Measurements from ENCODE around the gene ADM2. TPM values are rescaled to one million over a fixed set of nuclear protein-coding genes. Genes with fewer than 3 reads are reported as not detected.

Gene ADM2
- total and polyA plus RNA-seq, 2 of the 13 experiments (the other 11 are each of a cell fraction or from before 2014, with no cell fraction given), result 1.2 to 3.0 TPM

DNA sequence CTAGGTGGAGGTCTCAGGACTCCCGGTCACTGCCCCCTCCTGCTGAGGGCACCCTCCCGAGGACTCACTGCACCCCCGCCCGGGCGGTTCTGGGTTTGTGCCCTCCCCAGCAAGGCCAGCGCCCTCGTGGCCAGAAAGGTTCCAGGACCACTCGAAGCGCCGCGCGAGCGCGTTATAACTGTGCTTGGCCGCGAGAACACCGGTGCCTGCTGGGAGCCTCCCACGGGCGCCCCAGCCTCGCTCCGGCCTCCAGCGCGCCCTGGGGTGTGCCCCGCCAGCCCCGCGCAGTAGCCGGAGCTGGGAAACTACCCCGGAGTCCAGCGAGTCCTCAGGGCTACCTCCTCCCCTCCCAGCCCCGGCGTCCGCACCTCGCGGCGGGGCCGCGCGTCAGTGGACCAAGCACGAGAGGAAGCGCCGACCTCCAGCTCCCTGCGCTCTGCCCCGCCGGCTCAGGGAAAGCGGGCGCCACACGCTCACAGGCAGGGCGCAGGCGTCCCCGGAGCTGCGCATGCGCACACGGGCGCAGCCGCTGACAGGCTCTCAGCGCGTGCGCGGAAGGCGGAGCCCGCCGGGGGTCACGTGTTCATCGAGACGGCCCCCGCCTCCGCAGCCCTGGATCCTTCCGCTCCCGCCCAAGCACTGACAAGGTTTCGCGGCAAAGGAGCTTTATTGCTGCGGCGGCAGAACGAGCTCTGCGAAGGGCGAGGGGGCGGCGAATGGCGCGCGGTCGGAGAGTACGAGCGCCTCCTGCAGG lies 43.9 kb downstream of the ADM2 start, which contains the start of gene SCO2 (continued):
- TF ChIP-seq, protein P1, sequence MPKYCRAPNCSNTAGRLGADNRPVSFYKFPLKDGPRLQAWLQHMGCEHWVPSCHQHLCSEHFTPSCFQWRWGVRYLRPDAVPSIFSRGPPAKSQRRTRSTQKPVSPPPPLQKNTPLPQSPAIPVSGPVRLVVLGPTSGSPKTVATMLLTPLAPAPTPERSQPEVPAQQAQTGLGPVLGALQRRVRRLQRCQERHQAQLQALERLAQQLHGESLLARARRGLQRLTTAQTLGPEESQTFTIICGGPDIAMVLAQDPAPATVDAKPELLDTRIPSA (CRISPR knock-in tag; IDR thresholded peaks at IDR 0.05; ENCODE audit: borderline replicate concordance), result peak; percentile 92; the same call in 1 of the 2 replicates
- TF ChIP-seq RORA (CRISPR knock-in tag; IDR thresholded peaks at IDR 0.05), result no peak
- TF ChIP-seq NKX3-1 (CRISPR knock-in tag; IDR thresholded peaks at IDR 0.05), result peak; percentile 27; the same call in 1 of the 2 replicates
- TF ChIP-seq PTBP1 (IDR thresholded peaks at IDR 0.05; ENCODE audit: low read depth, low read length, poor library complexity, severe bottlenecking), result no peak
- no peak; the same call in 1 of the 2 replicates for TF ChIP-seq ZNF121 (CRISPR knock-in tag; IDR thresholded peaks at IDR 0.05)
- TF ChIP-seq ZNF564 (CRISPR knock-in tag; IDR thresholded peaks at IDR 0.05), result peak; percentile 73; the same call in 1 of the 2 replicates
- TF ChIP-seq, protein P2, sequence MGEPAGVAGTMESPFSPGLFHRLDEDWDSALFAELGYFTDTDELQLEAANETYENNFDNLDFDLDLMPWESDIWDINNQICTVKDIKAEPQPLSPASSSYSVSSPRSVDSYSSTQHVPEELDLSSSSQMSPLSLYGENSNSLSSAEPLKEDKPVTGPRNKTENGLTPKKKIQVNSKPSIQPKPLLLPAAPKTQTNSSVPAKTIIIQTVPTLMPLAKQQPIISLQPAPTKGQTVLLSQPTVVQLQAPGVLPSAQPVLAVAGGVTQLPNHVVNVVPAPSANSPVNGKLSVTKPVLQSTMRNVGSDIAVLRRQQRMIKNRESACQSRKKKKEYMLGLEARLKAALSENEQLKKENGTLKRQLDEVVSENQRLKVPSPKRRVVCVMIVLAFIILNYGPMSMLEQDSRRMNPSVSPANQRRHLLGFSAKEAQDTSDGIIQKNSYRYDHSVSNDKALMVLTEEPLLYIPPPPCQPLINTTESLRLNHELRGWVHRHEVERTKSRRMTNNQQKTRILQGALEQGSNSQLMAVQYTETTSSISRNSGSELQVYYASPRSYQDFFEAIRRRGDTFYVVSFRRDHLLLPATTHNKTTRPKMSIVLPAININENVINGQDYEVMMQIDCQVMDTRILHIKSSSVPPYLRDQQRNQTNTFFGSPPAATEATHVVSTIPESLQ (CRISPR knock-in tag; conservative IDR thresholded peaks at IDR 0.05), result no peak
- no peak; the same call in 1 of the 2 replicates for TF ChIP-seq MIER3 (CRISPR knock-in tag; IDR thresholded peaks at IDR 0.05; ENCODE audit: borderline replicate concordance)
- TF ChIP-seq, protein P3, sequence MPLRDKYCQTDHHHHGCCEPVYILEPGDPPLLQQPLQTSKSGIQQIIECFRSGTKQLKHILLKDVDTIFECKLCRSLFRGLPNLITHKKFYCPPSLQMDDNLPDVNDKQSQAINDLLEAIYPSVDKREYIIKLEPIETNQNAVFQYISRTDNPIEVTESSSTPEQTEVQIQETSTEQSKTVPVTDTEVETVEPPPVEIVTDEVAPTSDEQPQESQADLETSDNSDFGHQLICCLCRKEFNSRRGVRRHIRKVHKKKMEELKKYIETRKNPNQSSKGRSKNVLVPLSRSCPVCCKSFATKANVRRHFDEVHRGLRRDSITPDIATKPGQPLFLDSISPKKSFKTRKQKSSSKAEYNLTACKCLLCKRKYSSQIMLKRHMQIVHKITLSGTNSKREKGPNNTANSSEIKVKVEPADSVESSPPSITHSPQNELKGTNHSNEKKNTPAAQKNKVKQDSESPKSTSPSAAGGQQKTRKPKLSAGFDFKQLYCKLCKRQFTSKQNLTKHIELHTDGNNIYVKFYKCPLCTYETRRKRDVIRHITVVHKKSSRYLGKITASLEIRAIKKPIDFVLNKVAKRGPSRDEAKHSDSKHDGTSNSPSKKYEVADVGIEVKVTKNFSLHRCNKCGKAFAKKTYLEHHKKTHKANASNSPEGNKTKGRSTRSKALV (CRISPR knock-in tag; IDR thresholded peaks at IDR 0.05), result peak; percentile 91
- TF ChIP-seq, protein P4, sequence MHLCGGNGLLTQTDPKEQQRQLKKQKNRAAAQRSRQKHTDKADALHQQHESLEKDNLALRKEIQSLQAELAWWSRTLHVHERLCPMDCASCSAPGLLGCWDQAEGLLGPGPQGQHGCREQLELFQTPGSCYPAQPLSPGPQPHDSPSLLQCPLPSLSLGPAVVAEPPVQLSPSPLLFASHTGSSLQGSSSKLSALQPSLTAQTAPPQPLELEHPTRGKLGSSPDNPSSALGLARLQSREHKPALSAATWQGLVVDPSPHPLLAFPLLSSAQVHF (CRISPR knock-in tag; IDR thresholded peaks at IDR 0.05), result no peak; the same call in 1 of the 2 replicates
- TF ChIP-seq RFX5 (IDR thresholded peaks at IDR 0.05; ENCODE audit: low read depth, low read length), result no peak
- no peak for TF ChIP-seq THYN1 (CRISPR knock-in tag; IDR thresholded peaks at IDR 0.05; ENCODE audit: borderline replicate concordance, low read depth)
- peak in 1 of 2 experiments; percentile 47; a peak in 2 of 4 replicates for TF ChIP-seq POLR2A (IDR thresholded peaks at IDR 0.05; ENCODE audit: insufficient read depth in 1 of 2, low read depth in 2 of 2, low read length in 2 of 2)
- TF ChIP-seq, protein P5, sequence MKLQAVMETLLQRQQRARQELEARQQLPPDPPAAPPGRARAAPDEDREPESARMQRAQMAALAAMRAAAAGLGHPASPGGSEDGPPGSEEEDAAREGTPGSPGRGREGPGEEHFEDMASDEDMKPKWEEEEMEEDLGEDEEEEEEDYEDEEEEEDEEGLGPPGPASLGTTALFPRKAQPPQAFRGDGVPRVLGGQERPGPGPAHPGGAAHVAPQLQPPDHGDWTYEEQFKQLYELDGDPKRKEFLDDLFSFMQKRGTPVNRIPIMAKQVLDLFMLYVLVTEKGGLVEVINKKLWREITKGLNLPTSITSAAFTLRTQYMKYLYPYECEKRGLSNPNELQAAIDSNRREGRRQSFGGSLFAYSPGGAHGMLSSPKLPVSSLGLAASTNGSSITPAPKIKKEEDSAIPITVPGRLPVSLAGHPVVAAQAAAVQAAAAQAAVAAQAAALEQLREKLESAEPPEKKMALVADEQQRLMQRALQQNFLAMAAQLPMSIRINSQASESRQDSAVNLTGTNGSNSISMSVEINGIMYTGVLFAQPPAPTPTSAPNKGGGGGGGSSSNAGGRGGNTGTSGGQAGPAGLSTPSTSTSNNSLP (IDR thresholded peaks at IDR 0.05; ENCODE audit: low read depth, low read length), result no peak
- TF ChIP-seq, protein P6, sequence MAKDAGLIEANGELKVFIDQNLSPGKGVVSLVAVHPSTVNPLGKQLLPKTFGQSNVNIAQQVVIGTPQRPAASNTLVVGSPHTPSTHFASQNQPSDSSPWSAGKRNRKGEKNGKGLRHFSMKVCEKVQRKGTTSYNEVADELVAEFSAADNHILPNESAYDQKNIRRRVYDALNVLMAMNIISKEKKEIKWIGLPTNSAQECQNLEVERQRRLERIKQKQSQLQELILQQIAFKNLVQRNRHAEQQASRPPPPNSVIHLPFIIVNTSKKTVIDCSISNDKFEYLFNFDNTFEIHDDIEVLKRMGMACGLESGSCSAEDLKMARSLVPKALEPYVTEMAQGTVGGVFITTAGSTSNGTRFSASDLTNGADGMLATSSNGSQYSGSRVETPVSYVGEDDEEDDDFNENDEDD (CRISPR knock-in tag; IDR thresholded peaks at IDR 0.05; ENCODE audit: borderline replicate concordance), result peak; percentile 92
- TF ChIP-seq SMAD1 (CRISPR knock-in tag; IDR thresholded peaks at IDR 0.05; ENCODE audit: borderline replicate concordance, low read depth), result peak; percentile 91; the same call in 1 of the 2 replicates
- TF ChIP-seq TARDBP (CRISPR knock-in tag; IDR thresholded peaks at IDR 0.05), result peak; percentile 66; the same call in 1 of the 2 replicates
- TF ChIP-seq, protein P7, sequence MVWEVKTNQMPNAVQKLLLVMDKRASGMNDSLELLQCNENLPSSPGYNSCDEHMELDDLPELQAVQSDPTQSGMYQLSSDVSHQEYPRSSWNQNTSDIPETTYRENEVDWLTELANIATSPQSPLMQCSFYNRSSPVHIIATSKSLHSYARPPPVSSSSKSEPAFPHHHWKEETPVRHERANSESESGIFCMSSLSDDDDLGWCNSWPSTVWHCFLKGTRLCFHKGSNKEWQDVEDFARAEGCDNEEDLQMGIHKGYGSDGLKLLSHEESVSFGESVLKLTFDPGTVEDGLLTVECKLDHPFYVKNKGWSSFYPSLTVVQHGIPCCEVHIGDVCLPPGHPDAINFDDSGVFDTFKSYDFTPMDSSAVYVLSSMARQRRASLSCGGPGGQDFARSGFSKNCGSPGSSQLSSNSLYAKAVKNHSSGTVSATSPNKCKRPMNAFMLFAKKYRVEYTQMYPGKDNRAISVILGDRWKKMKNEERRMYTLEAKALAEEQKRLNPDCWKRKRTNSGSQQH (CRISPR knock-in tag; IDR thresholded peaks at IDR 0.05; ENCODE audit: low read depth), result peak; percentile 46; the same call in 1 of the 2 replicates

Measured in HepG2 (cell line).